B cell (primary cell): Measurements from ENCODE around the gene SNAPIN. TPM values are rescaled to one million over a fixed set of nuclear protein-coding genes. Genes with fewer than 3 reads are reported as not detected.

Experiments
- ATAC-seq: fragments of 200-7000 bp; cut with Tn5 transposase; one replicate; pipeline ENCODE4 v1.10.0; 2021; ENCODE audit warnings: low read depth, mild to moderate bottlenecking, moderate number of reproducible peaks, moderate library complexity
- CTCF ChIA-PET: fragments of 350-600 bp; sonication (Branson Sonifier 250); formaldehyde crosslinking; loops from one replicate; lab custom pipeline; 2021; ENCODE audit warnings: antibody characterized with exemption, inconsistent platforms; lab: Charles Lee
- POLR2A ChIA-PET: fragments of 350-600 bp; sonication (Branson Sonifier 250); formaldehyde crosslinking; loops from one replicate; lab custom pipeline; 2021; ENCODE audit warnings: antibody characterized with exemption; lab: Charles Lee
- DNase-seq: peaks from one replicate; pipeline ENCODE4 v3.0.0; 2013
- H2AFZ ChIP-seq: 2 replicates; pipeline ENCODE4 v1.6.1; 2012; ENCODE audit warnings: mild to moderate bottlenecking, low read depth, low read length; ENCODE audit not compliant: insufficient read depth, poor library complexity, severe bottlenecking
- H3K27ac ChIP-seq, 2 donors: 1 replicate in 1 of 2; 2 replicates in 1 of 2; pipeline ENCODE4 v1.5.1; 2012 to 2013; ENCODE audit warnings: low read length in 2 of 2, mild to moderate bottlenecking in 2 of 2, moderate library complexity in 1 of 2
- H3K27me3 ChIP-seq, 4 experiments: fragments of 200-600 bp in 1 of 4; sonication (generic) in 1 of 4; replicated peaks in 1 of 4; 1 replicate in 2 of 4; 2 replicates in 2 of 4; pipeline versions ENCODE4 v1.6.1 to v1.7.0; 2013 to 2016; ENCODE audit warnings: low read length in 3 of 4, mild to moderate bottlenecking in 2 of 4, mixed read lengths in 1 of 4, moderate library complexity in 1 of 4; ENCODE audit not compliant: insufficient read depth in 4 of 4, control insufficient read depth in 3 of 4; ENCODE audit errors: control extremely low read depth in 1 of 4
- H3K36me3 ChIP-seq, 2 experiments: replicated peaks in 1 of 2; 1 replicate in 1 of 2; 2 replicates in 1 of 2; pipeline versions ENCODE4 v1.6.1 to v1.7.1; 2013; ENCODE audit warnings: low read length in 1 of 2; ENCODE audit not compliant: insufficient read depth in 2 of 2, control insufficient read depth in 1 of 2; ENCODE audit errors: control extremely low read depth in 1 of 2, extremely low read depth in 1 of 2
- H3K4me1 ChIP-seq, 2 donors: fragments of 200-600 bp in 1 of 2; sonication (generic) in 1 of 2; 1 replicate in 1 of 2; 2 replicates in 1 of 2; pipeline versions ENCODE4 v1.5.1 to v1.6.1; 2013 to 2017; ENCODE audit warnings: low read length in 2 of 2; ENCODE audit not compliant: control insufficient read depth in 2 of 2, insufficient read depth in 2 of 2
- H3K4me2 ChIP-seq: replicated peaks from 2 replicates; pipeline ENCODE3; 2012; ENCODE audit warnings: mild to moderate bottlenecking, low read depth, low read length; ENCODE audit not compliant: poor library complexity, severe bottlenecking
- H3K4me3 ChIP-seq, 5 experiments: fragments of 200-600 bp in 1 of 5; sonication (generic) in 1 of 5; 1 replicate in 3 of 5; 2 replicates in 2 of 5; pipeline versions ENCODE4 v1.5.1 to v1.7.0; 2011 to 2016; ENCODE audit warnings: low read length in 4 of 5, mild to moderate bottlenecking in 4 of 5, low read depth in 2 of 5, control low read depth in 1 of 5, moderate library complexity in 1 of 5; ENCODE audit not compliant: insufficient read depth in 1 of 5; ENCODE audit errors: control extremely low read depth in 1 of 5, extremely low read depth in 1 of 5
- H3K79me2 ChIP-seq: fragments of 200-600 bp; sonication (generic); one replicate; pipeline ENCODE4 v1.6.0; 2016; ENCODE audit warnings: low read length; ENCODE audit not compliant: control insufficient read depth, insufficient read depth
- H3K9ac ChIP-seq: fragments of 200-600 bp; sonication (generic); 2 replicates; pipeline ENCODE4 v1.6.1; 2017; ENCODE audit warnings: mild to moderate bottlenecking, low read length, moderate library complexity
- H3K9me3 ChIP-seq, 3 donors: one replicate each; pipeline versions ENCODE4 v1.6.1 to v1.7.1; 2013; ENCODE audit warnings: low read length in 2 of 3; ENCODE audit not compliant: control insufficient read depth in 2 of 3, insufficient read depth in 1 of 3; ENCODE audit errors: control extremely low read depth in 1 of 3
- H4K20me1 ChIP-seq: 2 replicates; pipeline ENCODE4 v1.6.0; 2012; ENCODE audit warnings: mild to moderate bottlenecking, low read length; ENCODE audit not compliant: insufficient read depth, control insufficient read depth, poor library complexity, severe bottlenecking
- H3K27ac Mint-ChIP-seq: one replicate; pipeline ENCODE4 v1.8.0; 2021; ENCODE audit warnings: mixed read lengths
- H3K27me3 Mint-ChIP-seq: one replicate; pipeline ENCODE4 v1.8.0; 2021; ENCODE audit warnings: mixed read lengths
- H3K4me1 Mint-ChIP-seq: one replicate; pipeline ENCODE4 v1.8.0; 2021; ENCODE audit warnings: mixed read lengths
- H3K4me3 Mint-ChIP-seq: one replicate; pipeline ENCODE4 v1.8.0; 2021; ENCODE audit warnings: mixed read lengths
- H3K9me3 Mint-ChIP-seq: one replicate; pipeline ENCODE4 v1.8.0; 2022; ENCODE audit warnings: mixed read lengths; ENCODE audit not compliant: insufficient read depth
- CTCF ChIP-seq: fragments of 200-600 bp; IDR thresholded peaks from one replicate; pipeline ENCODE4 v1.8.0; 2022; ENCODE audit warnings: antibody characterized with exemption, mild to moderate bottlenecking
- EZH2 ChIP-seq: IDR thresholded peaks from 2 replicates; pipeline ENCODE4 v1.6.1; 2012; ENCODE audit warnings: borderline replicate concordance, low read depth, mild to moderate bottlenecking, moderate library complexity, low read length; ENCODE audit not compliant: insufficient read depth, poor library complexity, severe bottlenecking
- WGBS: methylation state at CpG from one replicate; pipeline ENCODE4 v1.1.5; 2013; ENCODE audit warnings: missing lambda C conversion rate; ENCODE audit not compliant: insufficient coverage; 5-methylcytosine and 5-hydroxymethylcytosine counted together
- intact Hi-C: fragments of 100-400 bp; cut with micrococcal nuclease; formaldehyde crosslinking; loops from one replicate; pipeline ENCODE4 v1.10.0; 2022
- polyA plus RNA-seq: library from polyadenylated mRNA; depleted of rRNA; stranded (reverse); fragments of >200 nt; gene quantifications from 2 replicates; pipeline ENCODE4 v1.2.3, GENCODE V29; 2012
- total RNA-seq, 2 donors: library from RNA; stranded (reverse); fragments of 120-200 nt in 1 of 2; gene quantifications; 1 replicate in 1 of 2; 2 replicates in 1 of 2; pipeline versions ENCODE4 v1.2.3 to v1.2.4, GENCODE V29; 2013 to 2022

SNAPIN gene
- total and polyA plus RNA-seq, 2 donors (not counting 1 experiment from before 2014, with no cell fraction given): 22.7 to 37.6 TPM

GRCh38 chr1:153669606-153670005, 11.1 kb downstream of the SNAPIN start:
- DNase-seq: no peak
- Mint-ChIP-seq H3K27me3 (no peaks in the 10 kb centered on the region), H3K27ac (no peak overlapping the region), H3K4me3 (no peak overlapping the region), H3K4me1 (peaks cover 18% of the 10 kb centered on the region), H3K9me3 (no peaks in the 10 kb centered on the region)
- TF ChIP-seq EZH2 (no peak), CTCF (no peak)
- peaks cover 10 to 18% of the 10 kb centered on the region in 2 donors for H3K4me1 ChIP-seq
- no peak for ATAC-seq
- CTCF ChIA-PET: interaction anchor here (1.3 kb wide), 1 partner anchor 129 kb away, joined by 3 read pairs; no protein-coding TSS in a partner anchor
- H3K9ac ChIP-seq: peak overlapping the region; percentile 97
- POLR2A ChIA-PET: interaction anchor here (0.6 kb wide), 1 partner anchor 114 kb away, joined by 3 read pairs; no protein-coding TSS in a partner anchor
- H2AFZ ChIP-seq: no peak overlapping the region
- no peaks in the 10 kb centered on the region for H3K9me3 ChIP-seq
- H3K4me2 ChIP-seq: peak overlapping the region; percentile 86
- H4K20me1 ChIP-seq: no peaks in the 10 kb centered on the region
- H3K79me2 ChIP-seq: peaks cover 27% of the 10 kb centered on the region
- 96% methylated on average over 3 of the region's 6 CpGs for WGBS
- H3K4me3 ChIP-seq: peak overlapping the region; percentile 3 to 99 (median 93)
- no peaks in the 10 kb centered on the region for H3K27me3 ChIP-seq
- H3K27ac ChIP-seq: no peak overlapping the region
- H3K36me3 ChIP-seq: peaks cover 0 to 46% of the 10 kb centered on the region in 2 experiments
- intact Hi-C loops: loop anchor here (2.0 to 10.0 kb wide), 4 partner anchors 135 to 1393 kb away; partner anchors contain the start of genes EFNA4, GATAD2B, HAX1 and S100A6

GRCh38 chr1:153670257-153670858, 11.9 kb downstream of the SNAPIN start:
- Histone ChIP-seq H3K4me1 (peaks cover 10 to 18% of the 10 kb centered on the region in 2 donors), H3K9me3 (no peaks in the 10 kb centered on the region), H2AFZ (peak overlapping the region; percentile 72), H3K4me2 (peak overlapping the region; percentile 86), H3K36me3 (peaks cover 0 to 38% of the 10 kb centered on the region in 2 experiments), H3K4me3 (peak overlapping the region; percentile 74 to 99 (median 94)), H3K9ac (peak overlapping the region; percentile 97), H3K27me3 (no peaks in the 10 kb centered on the region), H3K27ac (peak overlapping the region; percentile 86 to 95), H4K20me1 (no peaks in the 10 kb centered on the region), H3K79me2 (peaks cover 27% of the 10 kb centered on the region)
- Mint-ChIP-seq H3K9me3 (no peaks in the 10 kb centered on the region), H3K4me1 (peaks cover 18% of the 10 kb centered on the region), H3K27ac (no peak overlapping the region), H3K27me3 (no peaks in the 10 kb centered on the region), H3K4me3 (no peak overlapping the region)
- intact Hi-C loops: loop anchor here (2.0 to 10.0 kb wide), 4 partner anchors 136 to 1392 kb away; partner anchors contain the start of genes EFNA4, GATAD2B, HAX1 and S100A6
- ChIA-PET POLR2A (interaction anchor here (0.6 to 2.4 kb wide), 3 partner anchors 11 to 75 kb away, joined by 5 to 7 read pairs (median 5); partner anchors contain the start of genes CHTOP and SNAPIN), CTCF (interaction anchor here (0.6 to 1.3 kb wide), 2 partner anchors 128 to 337 kb away, joined by 3 read pairs; no protein-coding TSS in a partner anchor)
- no peak for DNase-seq
- ATAC-seq: no peak
- TF ChIP-seq EZH2 (no peak), CTCF (no peak)
- 6% methylated on average over 15 of the region's 22 CpGs for WGBS
